Measurements from ENCODE around the gene STK32C. TPM values are rescaled to one million over a fixed set of nuclear protein-coding genes. Genes with fewer than 3 reads are reported as not detected.
"Not testable (repeated sequence)": the region's sequence is repeated elsewhere in the genome, so short reads cannot be mapped to it uniquely, and the experiment has no call there.

STK32C gene
- total and polyA plus RNA-seq, 12 donors = 2.7 to 8.9 (median 5.7) TPM

DNA sequence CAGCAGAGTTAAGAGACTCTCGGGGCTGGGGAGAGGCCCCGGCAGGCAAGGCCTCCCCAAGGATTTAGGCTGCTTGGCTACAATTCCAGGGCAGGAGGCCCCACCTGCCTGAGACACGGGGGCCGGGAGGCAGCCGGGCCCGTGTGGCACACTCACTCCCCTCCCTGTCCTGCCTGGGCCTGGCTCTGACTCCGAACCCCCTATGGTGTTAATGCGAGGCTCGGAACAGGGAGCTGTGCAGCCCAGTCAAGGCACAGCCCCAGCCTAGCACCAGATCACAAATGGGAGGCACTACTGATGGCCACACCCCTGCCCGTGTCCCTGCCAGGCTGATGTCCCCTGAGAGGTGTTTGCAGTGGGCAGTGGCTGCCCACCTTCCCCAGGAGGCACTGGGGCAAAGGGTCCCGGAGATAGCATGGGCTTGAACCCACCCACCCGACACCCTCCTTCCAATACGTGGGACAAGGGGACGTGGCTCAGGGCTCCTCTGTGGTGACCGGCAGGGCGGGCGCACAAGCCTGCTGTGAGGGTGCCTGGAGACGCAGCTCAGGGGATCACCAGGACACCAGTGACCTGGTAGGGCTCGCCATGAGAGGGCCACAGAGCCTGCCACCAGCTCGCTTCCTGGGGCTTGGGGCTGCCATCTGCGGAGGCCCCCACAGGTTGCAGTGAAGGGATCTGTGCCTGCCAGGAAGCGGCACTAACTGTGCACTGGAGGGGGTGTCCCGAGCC is 84.0 kb downstream of the STK32C start:
- intact Hi-C loops (cut with DNase I) = loop anchor here (1.0 to 10.0 kb wide), 8 partner anchors 129 to 421 kb away; no protein-coding TSS in a partner anchor
- no peaks in the 10 kb centered on the region for H3K36me3 ChIP-seq
- H3K4me3 ChIP-seq = no peak overlapping the region
- no peak overlapping the region for H3K27ac ChIP-seq
- no peaks in the 10 kb centered on the region for H3K9me3 ChIP-seq
- WGBS, 2 donors = 92 to 94% methylated on average over 23 of the region's 23 CpGs
- H3K4me1 ChIP-seq = peaks cover 0 to 27% (median 0%) of the 10 kb centered on the region in 9 donors
- peak in 1 of 2 donors; percentile 10 for DNase-seq
- TF ChIP-seq, protein P1, sequence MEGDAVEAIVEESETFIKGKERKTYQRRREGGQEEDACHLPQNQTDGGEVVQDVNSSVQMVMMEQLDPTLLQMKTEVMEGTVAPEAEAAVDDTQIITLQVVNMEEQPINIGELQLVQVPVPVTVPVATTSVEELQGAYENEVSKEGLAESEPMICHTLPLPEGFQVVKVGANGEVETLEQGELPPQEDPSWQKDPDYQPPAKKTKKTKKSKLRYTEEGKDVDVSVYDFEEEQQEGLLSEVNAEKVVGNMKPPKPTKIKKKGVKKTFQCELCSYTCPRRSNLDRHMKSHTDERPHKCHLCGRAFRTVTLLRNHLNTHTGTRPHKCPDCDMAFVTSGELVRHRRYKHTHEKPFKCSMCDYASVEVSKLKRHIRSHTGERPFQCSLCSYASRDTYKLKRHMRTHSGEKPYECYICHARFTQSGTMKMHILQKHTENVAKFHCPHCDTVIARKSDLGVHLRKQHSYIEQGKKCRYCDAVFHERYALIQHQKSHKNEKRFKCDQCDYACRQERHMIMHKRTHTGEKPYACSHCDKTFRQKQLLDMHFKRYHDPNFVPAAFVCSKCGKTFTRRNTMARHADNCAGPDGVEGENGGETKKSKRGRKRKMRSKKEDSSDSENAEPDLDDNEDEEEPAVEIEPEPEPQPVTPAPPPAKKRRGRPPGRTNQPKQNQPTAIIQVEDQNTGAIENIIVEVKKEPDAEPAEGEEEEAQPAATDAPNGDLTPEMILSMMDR (IDR thresholded peaks at IDR 0.05) = no peak
- peak in 4 of 8 donors; percentile 2 to 30 (median 7) for ATAC-seq
- no peaks in the 10 kb centered on the region for H3K27me3 ChIP-seq

DNA sequence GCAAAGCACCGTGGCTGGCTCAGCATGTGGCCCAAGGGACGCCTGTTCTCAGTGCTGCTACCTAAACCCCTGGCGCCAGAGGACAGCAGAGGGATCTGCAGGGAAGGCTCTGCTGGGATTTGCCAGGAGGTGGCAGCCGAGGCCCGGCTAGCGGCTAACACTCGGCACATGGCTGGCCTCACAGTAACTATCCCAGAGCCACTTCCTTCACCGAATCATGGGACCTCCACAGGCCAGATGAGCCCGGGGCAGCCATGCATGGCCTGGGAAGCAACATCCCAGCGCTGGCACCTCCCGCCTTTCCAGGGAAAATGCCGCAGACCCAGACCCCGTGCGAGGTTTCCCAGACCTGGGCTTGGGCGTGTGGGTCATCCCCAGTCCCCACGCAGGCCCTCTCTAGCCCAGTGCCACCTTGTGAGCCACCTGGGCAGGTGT is 84.6 kb downstream of the STK32C start:
- no peak overlapping the region for H3K27ac ChIP-seq
- TF ChIP-seq, protein P1 (IDR thresholded peaks at IDR 0.05) = peak; percentile 83 to 97 (median 93)
- no peak overlapping the region for H3K4me3 ChIP-seq
- peaks cover 0 to 27% (median 0%) of the 10 kb centered on the region in 9 donors for H3K4me1 ChIP-seq
- 38 to 39% methylated on average over 16 of the region's 16 CpGs for WGBS, 2 donors
- H3K36me3 ChIP-seq = no peaks in the 10 kb centered on the region
- peaks cover 0 to under 1% (median 0%) of the 10 kb centered on the region in 11 donors for H3K9me3 ChIP-seq
- DNase-seq (peak; percentile 80), ATAC-seq (peak; percentile 87 to 97 (median 95))
- intact Hi-C loops (cut with DNase I) = loop anchor here in 9 of 10 donors (1.0 to 10.0 kb wide), 8 partner anchors 129 to 422 kb away; no protein-coding TSS in a partner anchor
- no peaks in the 10 kb centered on the region for H3K27me3 ChIP-seq

DNA sequence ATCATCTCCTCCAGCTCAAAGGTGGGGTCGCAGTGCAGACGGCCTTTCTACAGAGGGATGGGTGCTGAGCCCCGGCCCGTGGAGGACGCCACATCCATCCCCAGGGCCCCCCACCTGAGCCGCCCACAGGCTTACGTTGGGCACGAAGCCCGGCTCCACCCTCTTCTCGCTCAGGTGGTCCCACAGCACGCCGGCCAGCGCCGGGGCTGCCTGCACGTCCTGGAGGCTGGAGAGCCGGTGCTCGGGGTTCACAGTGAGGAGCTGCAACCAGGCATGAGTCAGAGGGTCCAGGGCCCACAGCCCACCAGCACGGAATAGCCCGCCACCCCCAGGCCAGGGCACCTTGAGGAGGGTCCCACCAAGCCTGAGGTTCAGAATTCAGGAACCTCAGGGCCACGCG is 85.0 kb downstream of the STK32C start:
- TF ChIP-seq, protein P1 (IDR thresholded peaks at IDR 0.05) = no peak
- DNase-seq (peak in 1 of 2 donors; percentile 22), ATAC-seq (peak in 2 of 8 donors; percentile 2 to 27)
- Histone ChIP-seq H3K36me3 (no peaks in the 10 kb centered on the region), H3K27ac (no peak overlapping the region), H3K9me3 (peaks cover 0 to 5% (median 0%) of the 10 kb centered on the region in 11 donors), H3K4me1 (peaks cover 0 to 27% (median 0%) of the 10 kb centered on the region in 9 donors), H3K4me3 (no peak overlapping the region), H3K27me3 (no peaks in the 10 kb centered on the region)
- intact Hi-C loops (cut with DNase I) = loop anchor here in 9 of 10 donors (1.0 to 10.0 kb wide), 8 partner anchors 130 to 422 kb away; no protein-coding TSS in a partner anchor
- WGBS, 2 donors = 75 to 77% methylated on average over 21 of the region's 21 CpGs

DNA sequence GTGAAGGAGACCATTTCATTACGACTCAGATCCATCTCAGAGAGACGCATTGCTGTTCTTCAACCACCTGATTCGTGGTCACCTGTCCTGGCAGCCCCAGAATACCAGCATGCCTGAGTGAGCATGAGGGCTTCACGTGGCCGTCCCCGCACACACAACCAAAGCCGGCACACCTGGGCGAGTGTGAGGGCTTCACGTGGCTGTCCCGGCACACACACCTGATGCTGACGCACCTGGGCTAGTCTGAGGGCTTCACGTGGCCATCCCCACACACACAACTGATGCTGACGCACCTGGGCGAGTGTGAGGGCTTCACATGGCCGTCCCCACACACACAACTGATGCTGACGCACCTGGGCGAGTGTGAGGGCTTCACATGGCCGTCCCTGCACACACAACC is 86.8 kb downstream of the STK32C start:
- DNase-seq = peak in 1 of 2 donors; percentile 6
- not testable (repeated sequence) for H3K27ac ChIP-seq, H3K36me3 ChIP-seq, H3K4me3 ChIP-seq, H3K27me3 ChIP-seq, ATAC-seq
- H3K4me1 ChIP-seq = peaks cover 0 to 19% (median 0%) of the 10 kb centered on the region in 9 donors
- intact Hi-C loops (cut with DNase I) = loop anchor here in 7 of 10 donors (5.0 to 10.0 kb wide), 4 partner anchors 131 to 424 kb away; no protein-coding TSS in a partner anchor
- WGBS, 2 donors = 90 to 94% methylated on average over 18 of the region's 18 CpGs
- H3K9me3 ChIP-seq = peaks cover 0 to 22% (median 4%) of the 10 kb centered on the region in 11 donors

All from heart right ventricle (tissue), 16 donors.